Endothelial cell (in vitro differentiated cells): ENCODE data around the gene UBA6. TPM values are rescaled to one million over a fixed set of nuclear protein-coding genes. Genes with fewer than 3 reads are reported as not detected.
"Not testable (repeated sequence)": the region's sequence is repeated elsewhere in the genome, so short reads cannot be mapped to it uniquely, and the experiment has no call there.

ENCODE experiments used
- DNase-seq: peaks from one replicate; pipeline ENCODE4 v3.0.0; 2021; ENCODE audit warnings: low spot score
- H3K27ac Mint-ChIP-seq: one replicate; pipeline ENCODE4 v1.8.0; 2021; ENCODE audit warnings: mixed read lengths, inconsistent platforms; ENCODE audit not compliant: unreplicated experiment
- H3K27me3 Mint-ChIP-seq: one replicate; pipeline ENCODE4 v1.8.0; 2021; ENCODE audit warnings: mild to moderate bottlenecking, moderate library complexity, mixed read lengths, inconsistent platforms; ENCODE audit not compliant: unreplicated experiment
- H3K36me3 Mint-ChIP-seq: one replicate; pipeline ENCODE4 v1.8.0; 2021; ENCODE audit warnings: mild to moderate bottlenecking, low read depth, mixed read lengths, inconsistent platforms; ENCODE audit not compliant: unreplicated experiment
- H3K4me1 Mint-ChIP-seq: one replicate; pipeline ENCODE4 v1.8.0; 2021; ENCODE audit warnings: mild to moderate bottlenecking, mixed read lengths, inconsistent platforms; ENCODE audit not compliant: unreplicated experiment
- H3K4me3 Mint-ChIP-seq: one replicate; pipeline ENCODE4 v1.8.0; 2021; ENCODE audit warnings: mild to moderate bottlenecking, mixed read lengths, inconsistent platforms; ENCODE audit not compliant: unreplicated experiment
- H3K9me3 Mint-ChIP-seq: one replicate; pipeline ENCODE4 v1.8.0; 2021; ENCODE audit warnings: mixed read lengths, inconsistent platforms; ENCODE audit not compliant: unreplicated experiment
- CTCF ChIP-seq: fragments of 200-600 bp; sonication (generic); IDR thresholded peaks from one replicate; pipeline ENCODE4 v1.5.0; 2021; ENCODE audit warnings: antibody characterized with exemption; ENCODE audit not compliant: unreplicated experiment
- total RNA-seq: library from RNA; stranded (reverse); fragmentation: NEBNext Ultra II Directional; extraction: Animal tissue kit (Norgen Biotek cat#: 25700); gene quantifications from one replicate; pipeline ENCODE4 v1.2.1, GENCODE V29; 2021; ENCODE audit not compliant: unreplicated experiment

UBA6 gene
- total RNA-seq, 1 donor from 2014 or later: 79.5 TPM

GRCh38 chr4:67659065-67659464, 41.9 kb downstream of the UBA6 start:
- no peak for DNase-seq
- Mint-ChIP-seq H3K4me1 (no peaks in the 10 kb centered on the region), H3K27ac (no peak overlapping the region), H3K9me3 (peaks cover 6% of the 10 kb centered on the region), H3K27me3 (no peaks in the 10 kb centered on the region), H3K36me3 (peaks cover 81% of the 10 kb centered on the region), H3K4me3 (peak overlapping the region; percentile 71)
- TF ChIP-seq CTCF: no peak

GRCh38 chr4:67658302-67658701, 42.7 kb downstream of the UBA6 start:
- H3K36me3 Mint-ChIP-seq: peaks cover 83% of the 10 kb centered on the region
- no peak for DNase-seq
- H3K4me3 Mint-ChIP-seq: peak overlapping the region; percentile 7
- H3K27me3 Mint-ChIP-seq: no peaks in the 10 kb centered on the region
- no peaks in the 10 kb centered on the region for H3K4me1 Mint-ChIP-seq
- H3K9me3 Mint-ChIP-seq: peaks cover 6% of the 10 kb centered on the region
- no peak for TF ChIP-seq CTCF
- no peak overlapping the region for H3K27ac Mint-ChIP-seq

GRCh38 chr4:67651536-67651935, 49.4 kb downstream of the UBA6 start:
- no peak for DNase-seq
- no peaks in the 10 kb centered on the region for H3K4me1 Mint-ChIP-seq
- H3K9me3 Mint-ChIP-seq: no peaks in the 10 kb centered on the region
- H3K4me3 Mint-ChIP-seq: no peak overlapping the region
- H3K36me3 Mint-ChIP-seq: peaks cover 38% of the 10 kb centered on the region
- no peak for TF ChIP-seq CTCF
- no peak overlapping the region for H3K27ac Mint-ChIP-seq
- H3K27me3 Mint-ChIP-seq: peaks cover 2% of the 10 kb centered on the region

GRCh38 chr4:67638136-67638535, 62.8 kb downstream of the UBA6 start:
- peaks cover 10% of the 10 kb centered on the region for H3K9me3 Mint-ChIP-seq
- no peak overlapping the region for H3K27ac Mint-ChIP-seq
- DNase-seq: no peak
- H3K27me3 Mint-ChIP-seq: peaks cover 5% of the 10 kb centered on the region
- no peak for TF ChIP-seq CTCF
- H3K36me3 Mint-ChIP-seq: peaks cover 27% of the 10 kb centered on the region
- no peaks in the 10 kb centered on the region for H3K4me1 Mint-ChIP-seq
- peak overlapping the region; percentile 79 for H3K4me3 Mint-ChIP-seq

GRCh38 chr4:67636978-67637377, 64.0 kb downstream of the UBA6 start:
- peaks cover 33% of the 10 kb centered on the region for H3K36me3 Mint-ChIP-seq
- H3K4me3 Mint-ChIP-seq, DNase-seq, H3K4me1 Mint-ChIP-seq, H3K9me3 Mint-ChIP-seq, H3K27ac Mint-ChIP-seq, H3K27me3 Mint-ChIP-seq: not testable (repeated sequence)

- Mint-ChIP-seq H3K27me3 (peaks cover 5% of the 10 kb centered on the region), H3K4me1 (no peaks in the 10 kb centered on the region), H3K4me3 (no peak overlapping the region), H3K9me3 (peaks cover 10% of the 10 kb centered on the region), H3K27ac (no peak overlapping the region), H3K36me3 (peaks cover 34% of the 10 kb centered on the region)
- no peak for DNase-seq
- TF ChIP-seq CTCF: no peak
These were observed 65.6 kb downstream of the UBA6 start for GRCh38 chr4:67635331-67635730.
